Measurements from ENCODE around the gene METTL24. TPM values are rescaled to one million over a fixed set of nuclear protein-coding genes. Genes with fewer than 3 reads are reported as not detected.
"Not testable (repeated sequence)": the region's sequence is repeated elsewhere in the genome, so short reads cannot be mapped to it uniquely, and the experiment has no call there.

Gene METTL24
- polyA plus RNA-seq, 1 donor: 0.23 TPM

DNA sequence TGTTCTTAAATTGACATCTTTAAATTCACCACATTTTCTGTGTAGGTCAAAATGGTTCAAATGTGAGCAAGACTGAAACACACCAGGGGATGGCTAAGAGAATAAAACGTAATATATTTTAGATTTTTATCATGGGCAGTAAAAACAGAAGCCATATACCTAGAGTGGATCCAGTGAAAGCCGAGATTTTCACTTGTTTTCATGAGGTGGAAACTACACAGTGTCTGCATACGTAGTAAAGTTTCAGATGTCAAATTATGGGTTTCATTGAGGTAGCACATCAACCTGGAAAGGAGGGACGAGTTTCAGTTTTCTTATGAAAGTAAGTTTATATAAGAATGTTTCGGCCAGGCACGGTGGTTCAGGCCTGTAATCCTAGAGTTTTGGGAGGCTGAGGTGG is 25.9 kb downstream of the METTL24 start:
- DNase-seq: no peak

DNA sequence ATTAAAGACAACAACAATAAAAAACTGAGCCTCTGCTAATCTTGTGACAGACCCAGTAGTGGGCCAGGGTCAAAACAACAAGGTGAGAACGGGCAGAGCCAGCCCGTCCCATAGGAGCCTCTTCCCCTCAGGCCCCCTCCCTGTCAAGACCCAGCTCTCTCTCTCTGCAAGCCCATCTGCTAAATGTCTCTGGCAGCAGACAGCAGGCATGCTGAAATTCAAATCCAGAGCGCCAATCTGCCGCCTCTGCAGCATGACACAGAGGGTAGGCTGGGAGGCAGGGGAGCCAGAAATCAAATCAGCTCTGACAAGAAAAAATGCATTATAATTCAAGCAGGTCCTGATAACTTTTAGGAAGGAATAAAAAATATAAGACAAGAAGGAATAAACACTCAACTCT is 26.3 kb downstream of the METTL24 start:
- no peak for DNase-seq

DNA sequence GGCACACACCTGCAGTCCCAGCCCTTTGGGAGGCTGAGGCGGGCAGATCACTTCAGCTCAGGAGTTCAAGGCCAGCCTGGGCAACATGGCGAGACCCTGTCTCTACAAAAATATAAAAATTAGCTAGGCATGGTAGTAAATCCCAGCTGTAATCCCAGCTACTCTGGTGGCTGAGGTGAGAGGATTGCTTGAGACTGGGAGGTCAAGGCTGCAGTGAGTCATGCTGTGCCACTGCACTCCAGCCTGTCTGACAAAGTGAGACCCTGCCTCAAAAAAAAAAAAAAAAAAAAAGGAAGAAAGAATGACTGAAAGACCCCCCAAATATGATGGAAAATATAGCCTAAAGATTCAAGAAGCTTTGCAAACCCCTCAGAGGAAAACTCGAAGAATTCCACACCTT is 26.8 kb downstream of the METTL24 start:
- DNase-seq: no peak

DNA sequence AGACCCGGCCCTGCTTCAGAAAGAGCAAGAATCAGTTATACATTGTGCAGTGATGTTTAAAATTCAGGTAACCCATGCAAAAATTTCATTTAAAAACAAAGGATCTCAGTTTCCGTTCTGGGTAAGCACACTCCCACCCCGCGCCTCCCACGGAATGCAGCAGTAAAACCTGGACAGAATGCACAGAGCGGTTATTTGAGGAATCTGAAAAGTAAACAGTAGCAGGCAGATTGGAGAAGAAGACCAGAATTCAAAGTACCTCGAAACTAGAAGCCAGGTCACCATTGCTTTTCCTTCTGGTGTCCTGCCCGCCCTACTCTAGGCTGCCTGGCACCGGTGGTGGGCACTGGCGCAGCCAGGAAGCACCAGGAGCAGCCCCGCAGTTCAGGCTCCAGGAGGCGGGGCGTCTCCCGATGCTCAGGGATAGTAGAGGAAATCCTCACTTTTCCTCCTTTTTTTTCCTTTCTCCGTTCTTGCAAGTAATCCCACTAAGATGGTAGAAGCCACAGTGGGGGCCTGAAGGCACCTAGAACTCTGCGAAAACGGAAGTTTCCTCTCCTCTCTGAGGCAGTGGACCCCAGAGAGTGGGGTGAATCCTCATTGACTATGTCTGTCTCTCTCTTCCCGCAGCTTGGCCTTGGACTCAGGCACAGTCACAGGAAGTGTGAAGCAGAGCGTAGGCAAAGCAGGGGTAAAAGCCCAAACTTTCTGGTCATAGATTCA is 28.3 kb downstream of the METTL24 start:
- DNase-seq: no peak

DNA sequence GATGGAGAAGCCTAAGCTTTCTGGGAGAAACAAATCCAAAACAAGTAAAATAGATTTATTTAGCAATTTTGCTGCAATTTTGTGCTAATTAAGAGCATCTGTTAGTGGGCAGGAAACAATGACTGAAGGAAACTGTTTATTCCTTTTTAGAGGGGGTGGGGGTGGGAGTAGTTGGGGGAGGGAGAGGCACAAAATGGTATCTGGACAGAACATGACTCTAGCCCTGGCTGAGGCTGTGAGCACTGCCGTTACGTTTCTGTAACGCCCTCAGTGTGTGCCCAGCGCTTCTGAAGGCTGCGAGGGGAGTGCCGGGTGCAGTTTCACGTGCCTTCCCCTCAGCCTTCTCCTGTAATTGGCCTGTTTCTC is 28.8 kb downstream of the METTL24 start:
- DNase-seq: no peak

DNA sequence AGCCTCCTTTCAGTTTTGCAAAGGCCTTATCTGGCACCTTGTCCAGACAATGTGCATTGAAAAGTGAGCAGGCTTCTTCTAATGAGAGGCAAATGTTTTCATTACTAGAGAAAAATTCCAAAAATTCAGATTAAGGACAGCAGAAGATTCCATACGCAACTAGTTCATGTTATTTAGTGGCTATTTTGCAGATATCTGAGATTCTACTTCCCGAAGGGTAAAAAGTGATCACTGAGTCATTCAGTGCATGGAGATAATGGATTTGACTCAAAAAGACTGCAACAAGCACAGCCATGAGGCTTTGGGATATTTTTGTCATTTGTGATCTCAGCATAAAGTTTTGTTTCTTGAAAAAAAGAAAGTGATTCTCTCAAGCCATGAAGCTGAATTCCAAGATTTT is 29.9 kb downstream of the METTL24 start:
- no peak for DNase-seq

DNA sequence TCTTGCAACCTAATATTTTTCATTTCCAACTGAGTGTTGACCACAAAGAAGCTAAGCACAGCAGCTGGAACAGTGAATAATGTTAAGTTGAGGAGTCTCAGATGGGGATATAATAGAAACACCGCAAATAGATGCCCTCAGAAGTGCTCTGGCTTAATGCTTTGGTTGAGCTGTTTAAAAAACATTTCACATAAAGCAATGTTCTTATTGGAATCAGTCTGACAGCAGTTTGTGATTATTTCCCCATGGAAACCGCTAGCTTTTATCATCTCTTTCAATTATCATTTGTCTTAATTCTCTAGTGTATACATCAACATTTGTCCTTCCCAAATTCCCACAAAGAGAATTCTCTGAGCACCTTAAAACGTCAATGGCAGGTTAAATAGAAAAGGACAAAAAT is 30.8 kb downstream of the METTL24 start:
- no peak for DNase-seq

DNA sequence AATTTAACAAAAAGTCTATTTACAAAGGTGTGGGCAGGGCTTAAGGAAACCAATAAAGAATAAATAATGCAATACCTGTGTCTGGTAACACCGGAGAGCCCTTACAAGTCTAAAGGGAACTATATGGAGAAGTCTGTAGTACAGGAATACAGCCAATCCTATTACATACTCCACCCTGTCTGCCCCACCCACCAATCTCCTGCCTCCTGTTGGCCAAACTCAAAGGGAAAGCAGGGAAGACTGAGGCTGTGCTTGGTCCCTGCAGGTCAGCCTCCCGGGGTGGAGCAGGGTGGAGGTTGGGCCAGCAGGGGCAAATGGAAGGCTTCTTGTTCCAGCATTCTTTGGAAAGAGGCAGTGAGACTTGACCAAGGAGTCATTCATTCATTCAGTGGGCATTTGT is 31.5 kb downstream of the METTL24 start:
- no peak for DNase-seq

DNA sequence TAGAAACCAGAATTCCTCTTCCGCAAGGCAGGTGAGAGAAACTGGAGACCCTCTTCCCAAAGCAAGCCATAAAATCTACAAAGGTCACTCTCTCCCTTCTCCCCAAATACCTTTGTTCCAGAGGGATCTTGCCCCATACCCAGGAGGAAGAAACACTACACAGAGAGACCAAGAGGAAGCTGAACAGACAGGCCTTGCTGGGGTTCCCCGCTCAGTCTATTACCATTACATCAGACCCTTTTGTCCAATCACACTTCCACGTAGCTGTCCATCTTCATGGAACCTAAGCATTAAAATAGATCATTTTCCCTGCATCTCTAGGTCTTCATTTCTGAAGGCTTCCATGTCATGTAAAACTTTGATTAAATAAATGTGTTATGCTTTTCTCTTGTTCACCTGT is 32.1 kb downstream of the METTL24 start:
- no peak for DNase-seq

DNA sequence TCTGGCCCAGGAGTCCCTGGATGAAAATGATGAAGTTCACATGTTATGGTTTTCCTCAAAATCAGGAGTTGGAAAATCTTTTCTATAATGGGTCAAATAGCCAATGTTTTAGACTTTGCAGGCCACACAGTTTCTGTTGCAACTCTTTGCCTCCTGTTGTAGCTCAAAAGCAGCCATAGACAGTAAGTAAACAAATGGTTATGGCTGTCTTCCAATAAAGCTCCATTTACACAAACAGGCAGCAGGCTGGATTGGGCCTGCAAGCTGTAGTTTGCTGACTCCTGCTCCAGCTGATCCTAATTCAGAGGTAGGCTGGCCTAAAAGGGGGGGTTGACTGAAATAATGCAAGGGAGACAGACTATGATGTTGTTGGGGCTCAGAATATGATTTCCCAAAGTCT is 33.0 kb downstream of the METTL24 start:
- no peak for DNase-seq

DNA sequence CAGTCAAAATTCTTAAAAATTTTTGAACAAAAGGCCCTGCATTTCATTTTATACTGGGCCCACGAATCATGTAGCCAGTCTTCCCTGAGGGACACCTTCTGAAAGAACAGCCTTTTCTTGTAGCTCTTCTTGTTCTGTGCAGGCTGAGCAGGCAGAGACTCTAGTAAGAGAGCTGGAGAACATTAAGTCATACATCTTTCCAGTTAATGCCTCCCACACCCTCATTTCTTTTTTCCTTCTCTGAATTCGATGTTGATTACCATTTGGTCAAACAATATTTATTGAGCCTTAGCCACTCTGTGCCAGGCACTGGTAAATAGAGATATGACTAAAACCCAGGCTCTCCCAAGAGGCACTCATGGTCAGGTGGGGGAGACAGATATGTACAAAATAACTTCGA is 33.6 kb downstream of the METTL24 start:
- no peak for DNase-seq

DNA sequence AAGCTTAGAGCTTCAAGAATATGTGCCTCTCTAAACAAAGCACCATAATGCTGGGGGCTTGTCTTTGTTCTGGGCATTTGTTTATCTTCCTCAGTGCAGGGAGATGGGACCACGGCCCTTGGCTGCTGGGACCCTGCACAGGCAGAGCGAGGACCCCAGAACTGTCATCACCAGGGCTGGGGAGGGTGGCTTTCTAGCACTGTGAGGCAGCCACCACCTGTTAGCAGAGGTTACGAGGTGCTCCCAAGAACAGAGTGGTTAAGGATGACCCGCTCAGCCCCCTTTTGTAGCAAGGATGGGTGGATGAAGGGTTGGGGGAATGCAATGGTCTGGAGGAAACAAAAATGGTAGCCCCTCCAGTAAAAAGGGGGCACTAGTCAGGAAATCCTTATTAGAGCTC is 34.9 kb downstream of the METTL24 start:
- DNase-seq: no peak

DNA sequence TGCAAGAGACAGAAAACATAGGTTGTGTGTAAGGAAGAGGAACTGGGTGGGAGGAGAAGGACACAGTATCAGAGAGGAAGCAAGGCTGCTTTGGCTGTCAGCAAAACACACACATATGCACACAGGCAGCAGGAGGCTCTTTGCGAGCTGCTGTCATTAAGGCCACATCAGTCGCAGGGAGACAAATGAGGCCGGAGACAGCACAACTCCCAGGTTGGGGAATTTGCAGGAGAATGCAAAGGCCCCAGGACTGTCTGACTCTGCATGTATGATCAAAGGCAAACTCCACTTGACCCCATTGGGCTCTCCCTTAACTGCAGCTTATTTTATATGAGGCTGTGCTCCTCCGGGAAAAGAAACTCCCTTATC is 35.3 kb downstream of the METTL24 start:
- DNase-seq: no peak

DNA sequence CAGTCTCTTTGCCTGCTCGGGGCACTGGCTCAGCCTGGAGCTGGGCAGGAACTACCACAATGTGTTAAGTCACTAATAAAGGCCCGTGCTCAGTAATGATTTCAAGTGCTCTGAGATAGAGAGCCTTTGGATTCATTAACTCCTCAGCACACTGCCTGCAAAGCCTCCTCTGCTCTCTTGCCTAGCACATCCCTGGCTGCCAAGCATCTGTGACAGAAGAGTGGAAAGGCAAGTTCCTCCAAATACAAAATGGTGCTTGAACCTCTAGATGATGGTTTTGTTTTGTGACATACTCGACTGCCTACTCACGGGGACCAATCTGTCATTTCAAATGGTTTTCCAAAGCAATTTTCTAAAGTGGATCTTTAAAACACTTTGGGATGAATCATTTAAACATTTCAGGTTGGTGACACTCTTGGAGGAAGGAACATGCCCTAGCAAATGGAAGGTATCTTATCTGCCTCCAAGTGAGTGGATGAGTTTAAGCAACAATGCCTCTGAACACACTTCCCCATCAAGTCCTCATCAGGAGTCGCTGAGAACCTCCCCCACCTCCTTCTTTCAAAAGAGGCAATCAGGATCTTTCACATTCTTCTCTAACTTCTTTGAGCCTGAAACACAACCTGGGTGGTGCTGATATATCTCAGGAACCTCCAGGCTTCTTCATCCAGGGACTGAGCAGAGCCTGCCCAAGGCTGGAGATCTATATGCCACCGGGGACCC is 35.8 kb downstream of the METTL24 start:
- DNase-seq: no peak

DNA sequence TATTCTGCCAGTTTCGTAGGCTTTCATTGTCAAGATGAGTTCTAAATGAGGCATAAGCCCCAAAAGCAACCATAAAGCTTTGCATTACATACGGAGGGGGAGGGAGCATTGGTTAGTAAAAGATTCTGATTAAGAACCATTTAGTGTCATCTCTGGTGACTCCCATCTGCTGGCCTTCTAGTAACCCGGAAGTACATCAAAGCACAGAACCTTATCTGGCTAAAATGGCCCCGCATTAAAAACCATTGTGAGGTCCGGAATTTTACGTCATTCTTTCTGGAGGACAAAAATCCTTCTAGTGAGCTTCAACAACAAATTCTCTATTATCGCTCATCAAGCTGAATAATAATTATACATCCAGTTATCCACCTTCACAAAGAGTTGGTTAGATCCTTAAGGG is 37.8 kb downstream of the METTL24 start:
- no peak for DNase-seq

DNA sequence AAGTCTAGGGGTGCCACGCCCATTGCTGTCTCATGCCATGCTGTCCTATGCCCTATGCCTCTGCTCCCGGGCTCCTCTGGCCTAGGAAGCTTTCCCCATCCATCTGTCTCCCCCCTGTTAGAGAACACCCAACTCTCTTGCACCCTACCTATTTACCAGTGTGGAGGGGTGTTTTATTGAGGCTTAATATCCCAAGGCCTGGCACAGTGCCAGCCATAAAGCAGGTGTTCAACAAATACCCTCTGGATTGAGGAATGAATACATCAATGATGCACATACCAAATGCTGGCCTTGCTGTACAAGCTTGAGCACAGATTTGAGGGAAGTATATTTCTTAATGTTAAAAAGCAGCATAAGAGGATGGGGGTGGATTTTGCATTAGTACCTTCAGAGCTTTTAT is 38.3 kb downstream of the METTL24 start:
- no peak for DNase-seq

DNA sequence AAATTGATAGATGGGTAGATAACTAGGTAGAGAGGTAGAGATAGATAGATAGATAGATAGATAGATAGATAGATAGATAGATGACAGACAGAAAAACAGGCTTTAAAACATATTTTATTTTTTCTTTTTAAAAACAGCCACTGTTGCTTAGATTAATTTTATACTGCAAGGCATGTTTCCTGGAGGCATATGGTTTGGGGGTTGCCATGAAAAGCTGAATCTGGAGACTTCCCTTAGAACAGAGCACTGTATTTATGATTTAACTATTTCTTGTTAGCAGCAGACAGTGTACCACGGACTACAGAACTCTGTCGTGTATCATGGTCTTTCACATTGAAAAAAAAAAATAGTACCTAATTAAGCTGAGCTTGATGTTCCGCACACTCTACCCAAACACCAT is 38.8 kb downstream of the METTL24 start:
- DNase-seq: no peak

DNA sequence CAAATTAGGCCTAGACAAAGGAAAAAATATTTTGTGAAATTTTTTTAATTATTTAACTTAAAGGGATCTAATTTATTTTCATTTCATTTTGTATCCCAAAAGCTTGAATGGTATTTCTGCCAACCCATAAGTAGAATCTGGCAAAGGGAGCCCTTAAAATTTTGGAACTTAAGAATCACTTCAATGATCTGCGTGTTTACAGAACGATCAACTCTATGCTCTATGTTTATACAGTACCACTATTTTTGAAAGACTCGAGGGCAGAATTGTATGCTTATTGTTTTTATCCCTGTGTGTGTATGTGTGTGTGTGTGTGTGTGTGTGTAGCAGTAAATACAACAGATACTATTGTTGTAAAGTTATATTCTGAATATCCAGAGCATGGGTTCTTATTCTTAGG is 39.2 kb downstream of the METTL24 start:
- no peak for DNase-seq

DNA sequence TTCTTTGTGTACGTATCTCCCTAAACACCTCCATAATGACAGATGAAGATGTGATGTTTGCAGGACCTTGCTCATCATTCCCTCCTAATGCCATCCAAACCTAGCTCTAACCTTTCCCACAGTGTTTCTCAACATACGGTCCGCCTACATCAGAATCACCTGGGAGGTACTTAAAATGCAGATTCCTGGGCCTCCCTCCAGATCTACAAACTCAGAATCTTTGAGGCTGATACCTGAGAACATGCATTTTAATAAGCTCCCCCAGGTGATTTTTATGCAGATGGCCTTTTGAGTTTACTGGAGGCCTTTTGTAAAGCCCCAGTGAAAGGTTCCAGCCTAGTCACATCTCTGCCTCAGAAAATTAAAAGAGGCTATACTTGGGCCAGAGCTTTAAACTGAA is 40.5 kb downstream of the METTL24 start:
- no peak for DNase-seq

DNA sequence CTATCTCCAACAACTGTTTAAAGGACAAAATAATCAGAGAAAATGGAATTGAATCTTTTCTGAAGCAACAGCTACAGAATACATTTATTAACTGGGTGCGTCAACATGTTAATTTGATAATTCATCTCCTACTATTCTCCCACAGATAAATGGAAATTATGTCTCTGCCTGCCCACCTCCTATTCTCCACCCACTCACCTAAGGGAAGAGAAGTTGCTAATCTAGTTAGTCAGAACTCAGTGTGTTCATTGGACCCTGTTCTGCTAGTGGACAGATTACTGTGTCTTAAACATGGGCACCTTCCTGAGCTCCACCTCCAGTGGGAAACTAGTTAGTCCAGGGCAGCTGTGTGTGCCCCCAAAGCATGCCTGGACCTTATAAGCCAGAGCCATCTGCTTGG is 41.0 kb downstream of the METTL24 start:
- no peak for DNase-seq

DNA sequence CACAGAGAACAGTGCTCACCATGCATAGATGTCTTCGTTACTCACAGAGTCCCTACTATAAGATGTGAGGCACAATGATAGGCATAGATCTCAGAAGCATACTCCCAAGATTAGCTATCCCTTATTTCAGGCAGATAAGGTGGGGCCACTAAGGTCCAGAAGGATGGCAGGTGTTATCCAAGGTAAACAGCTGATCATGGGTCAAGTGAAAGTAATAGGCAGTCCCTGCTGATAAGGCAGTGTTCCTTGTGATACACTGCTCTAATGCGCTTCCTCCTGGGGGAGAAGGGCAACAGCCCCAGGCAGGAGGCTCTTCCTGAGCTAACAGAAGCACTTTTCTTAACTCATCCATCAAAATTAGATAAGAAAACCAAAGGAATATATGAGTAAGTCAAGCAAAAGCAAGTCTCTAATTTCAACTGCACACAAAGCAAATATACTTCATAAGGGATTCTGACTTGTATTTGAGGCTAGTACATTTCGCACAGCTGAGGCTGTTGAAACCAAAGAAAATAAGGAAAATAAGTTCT is 42.2 kb downstream of the METTL24 start:
- DNase-seq: no peak

DNA sequence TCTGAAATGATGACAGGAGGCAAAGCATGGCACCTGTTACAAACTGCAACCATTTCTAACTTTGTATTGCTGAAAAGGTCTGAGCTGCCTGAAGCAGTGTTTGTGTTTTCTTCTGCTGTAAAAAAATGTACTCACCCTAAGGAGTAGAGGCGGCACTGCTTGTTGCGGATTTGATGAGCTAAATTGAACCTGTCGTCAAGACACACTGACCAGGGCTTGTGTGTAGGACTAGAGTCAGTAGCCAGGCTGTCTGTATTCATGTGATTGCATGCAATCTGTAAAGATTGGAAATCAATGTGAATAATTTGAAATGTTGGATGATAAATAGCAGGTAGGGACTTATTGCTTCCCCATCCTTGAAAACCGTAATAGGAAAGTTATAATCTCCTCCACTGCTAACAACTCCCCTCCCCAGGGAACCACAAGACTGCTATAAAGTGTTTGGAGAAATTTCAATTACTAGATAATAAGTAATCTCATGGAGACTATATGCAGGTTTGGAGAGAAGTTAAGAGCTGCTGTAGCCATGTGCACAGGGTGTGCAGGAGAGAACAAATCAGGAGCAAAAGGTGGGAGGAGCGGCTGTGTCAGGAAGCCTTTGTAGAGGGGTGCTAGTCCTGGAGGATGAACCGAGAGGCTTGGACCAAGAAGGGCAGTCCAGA is 42.8 kb downstream of the METTL24 start:
- no peak for DNase-seq

DNA sequence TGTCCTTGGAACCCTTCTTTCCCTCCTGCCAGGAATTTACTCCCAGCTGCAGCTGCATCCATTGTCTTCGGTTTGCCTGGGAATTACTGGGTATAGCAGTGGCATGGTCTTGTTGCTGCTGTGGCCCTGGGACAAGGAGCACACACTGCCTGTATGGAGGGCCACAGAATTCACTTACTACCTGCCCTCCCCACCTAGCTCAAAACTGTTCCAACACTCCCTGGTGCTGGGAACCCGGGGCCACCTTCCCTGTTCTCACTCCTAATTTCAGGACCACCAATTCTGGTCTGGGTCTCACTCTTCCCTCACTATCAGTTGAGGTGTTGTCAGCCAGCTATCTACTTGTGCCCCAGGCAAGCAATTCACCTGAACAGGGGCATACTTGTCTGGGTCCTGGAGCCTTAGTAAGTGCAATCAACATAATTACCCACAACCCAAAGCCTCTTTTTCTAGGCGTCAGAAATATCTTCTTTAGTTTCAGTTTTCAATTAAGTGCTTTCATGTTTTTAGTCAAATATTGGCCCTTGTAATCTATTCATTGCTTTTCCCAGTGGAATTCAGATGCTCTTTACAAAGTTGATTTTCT is 47.2 kb downstream of the METTL24 start:
- DNase-seq: no peak

DNA sequence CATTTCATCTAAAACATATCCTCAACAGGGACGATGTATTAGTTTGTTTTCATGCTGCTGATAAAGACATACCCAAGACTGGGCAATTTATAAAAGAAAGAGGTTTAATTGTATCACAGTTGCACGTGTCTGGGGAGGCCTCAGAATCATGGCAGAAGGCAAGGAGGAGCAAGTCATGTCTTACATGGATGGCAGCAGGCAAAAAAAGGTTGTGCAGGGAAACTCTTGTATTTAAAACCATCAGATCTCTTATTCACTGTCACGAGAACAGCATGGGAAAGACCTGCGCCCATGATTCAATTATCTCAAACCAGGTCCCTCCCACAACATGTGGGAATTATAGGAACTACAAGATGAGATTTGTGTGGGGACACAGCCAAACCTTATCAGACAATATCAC is 48.7 kb downstream of the METTL24 start:
- DNase-seq: not testable (repeated sequence)
